DND-41 (cell line): Measurements from ENCODE around the gene CCL7.

ENCODE experiments used
- ATAC-seq: fragments of 200-7000 bp; cut with Tn5 transposase; 3 replicates; pipeline ENCODE4 v1.9.1; 2021; ENCODE audit warnings: low read depth; ENCODE audit not compliant: insufficient read depth
- DNase-seq: peaks from one replicate; pipeline ENCODE4 v3.0.0-alpha.2; 2020
- H2AFZ ChIP-seq: 2 replicates; pipeline ENCODE4 v1.6.0; 2012; ENCODE audit warnings: low read depth, low read length
- H3K27ac ChIP-seq: 2 replicates; pipeline ENCODE4 v1.5.1; 2012; ENCODE audit warnings: low read length, inconsistent platforms
- H3K27me3 ChIP-seq: fragments of 200-600 bp; sonication (generic); 2 replicates; pipeline ENCODE4 v1.6.0; 2012; ENCODE audit warnings: low read length, mild to moderate bottlenecking, inconsistent platforms; ENCODE audit not compliant: insufficient read depth, poor library complexity
- H3K36me3 ChIP-seq: 2 replicates; pipeline ENCODE4 v1.5.1; 2012; ENCODE audit warnings: low read length, inconsistent platforms; ENCODE audit not compliant: insufficient read depth
- H3K4me1 ChIP-seq: 2 replicates; pipeline ENCODE4 v1.5.1; 2012; ENCODE audit warnings: mild to moderate bottlenecking, low read length; ENCODE audit not compliant: insufficient read depth
- H3K4me2 ChIP-seq: 2 replicates; pipeline ENCODE4 v1.6.0; 2012; ENCODE audit warnings: mild to moderate bottlenecking, moderate library complexity, low read length, inconsistent platforms; ENCODE audit not compliant: insufficient read depth
- H3K4me3 ChIP-seq, 2 experiments: fragments of 200-600 bp in 1 of 2; shearing (Covaris generic) in 1 of 2; 2 replicates each; pipeline ENCODE4 v1.5.1; 2012 to 2016; ENCODE audit warnings: inconsistent platforms in 2 of 2, low read length in 2 of 2, mild to moderate bottlenecking in 2 of 2, low read depth in 1 of 2, moderate library complexity in 1 of 2
- H3K79me2 ChIP-seq: 2 replicates; pipeline ENCODE4 v1.6.0; 2012; ENCODE audit warnings: low read length, inconsistent platforms; ENCODE audit not compliant: insufficient read depth
- H3K9ac ChIP-seq: 2 replicates; pipeline ENCODE4 v1.6.0; 2012; ENCODE audit warnings: low read depth, mild to moderate bottlenecking, inconsistent platforms, low read length, moderate library complexity
- H3K9me3 ChIP-seq: 2 replicates; pipeline ENCODE4 v1.5.1; 2012; ENCODE audit warnings: low read length, moderate library complexity, mild to moderate bottlenecking, inconsistent platforms; ENCODE audit not compliant: insufficient read depth, severe bottlenecking
- H4K20me1 ChIP-seq: 2 replicates; pipeline ENCODE4 v1.6.0; 2012; ENCODE audit warnings: low read length; ENCODE audit not compliant: insufficient read depth
- CTCF ChIP-seq: IDR thresholded peaks from 2 replicates; pipeline ENCODE4 v1.5.1; 2012; ENCODE audit warnings: borderline replicate concordance, low read length, moderate library complexity, mild to moderate bottlenecking; ENCODE audit not compliant: poor library complexity, severe bottlenecking; ENCODE audit errors: extremely low read depth
- EZH2 ChIP-seq: IDR thresholded peaks from 3 replicates; pipeline ENCODE4 v1.6.1; 2012; ENCODE audit warnings: borderline replicate concordance, low read depth, mild to moderate bottlenecking, moderate library complexity, low read length, inconsistent platforms; ENCODE audit not compliant: severe bottlenecking

Gene CCL7

GRCh38 chr17:34257299-34257985, 12.6 kb upstream of the CCL7 start:
- Histone ChIP-seq H3K27me3 (peaks cover 10% of the 10 kb centered on the region), H3K4me2 (no peak overlapping the region), H2AFZ (no peak overlapping the region), H4K20me1 (no peaks in the 10 kb centered on the region), H3K9me3 (no peaks in the 10 kb centered on the region), H3K27ac (no peak overlapping the region), H3K4me3 (no peak overlapping the region), H3K79me2 (no peaks in the 10 kb centered on the region), H3K36me3 (no peaks in the 10 kb centered on the region), H3K9ac (no peak overlapping the region), H3K4me1 (peaks cover 5% of the 10 kb centered on the region; the same call in 1 of the 2 replicates)
- DNase-seq: no peak
- no peak for TF ChIP-seq EZH2
- TF ChIP-seq CTCF: no peak
- no peak for ATAC-seq

GRCh38 chr17:34257986-34258326, 12.1 kb upstream of the CCL7 start:
- Histone ChIP-seq H3K4me1 (peaks cover 5% of the 10 kb centered on the region; the same call in 1 of the 2 replicates), H3K4me3 (no peak overlapping the region), H2AFZ (no peak overlapping the region), H3K27me3 (peaks cover 8% of the 10 kb centered on the region), H3K79me2 (no peaks in the 10 kb centered on the region), H3K9me3 (no peaks in the 10 kb centered on the region), H4K20me1 (no peaks in the 10 kb centered on the region), H3K36me3 (no peaks in the 10 kb centered on the region), H3K9ac (no peak overlapping the region), H3K4me2 (no peak overlapping the region), H3K27ac (no peak overlapping the region)
- ATAC-seq (no peak), DNase-seq (no peak)
- TF ChIP-seq EZH2 (no peak), CTCF (no peak)

DNA sequence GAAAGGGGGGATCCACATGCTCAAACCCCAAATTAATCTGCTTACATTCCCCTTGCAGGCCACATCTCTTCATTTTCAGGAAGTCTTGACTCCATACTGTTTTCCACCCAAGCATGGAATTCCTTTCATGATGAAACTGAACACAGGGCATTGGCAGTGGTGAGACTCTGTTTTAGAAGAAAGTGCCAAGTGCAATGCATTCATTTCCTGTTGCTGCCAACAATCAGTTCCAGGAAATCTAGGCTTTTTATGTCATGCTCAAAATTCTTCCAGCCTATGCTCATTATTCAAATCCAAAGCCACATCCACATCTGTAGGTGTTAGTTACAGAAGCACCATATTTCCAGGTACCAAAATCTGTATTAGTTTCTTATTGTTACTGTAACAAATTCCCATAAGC, 10.9 kb upstream of the CCL7 start:
- Histone ChIP-seq H3K4me3 (no peak overlapping the region), H3K36me3 (no peaks in the 10 kb centered on the region), H3K4me2 (no peak overlapping the region), H2AFZ (no peak overlapping the region), H3K9ac (no peak overlapping the region), H3K9me3 (no peaks in the 10 kb centered on the region), H3K4me1 (peaks cover 5% of the 10 kb centered on the region; the same call in 1 of the 2 replicates), H3K79me2 (no peaks in the 10 kb centered on the region), H3K27ac (no peak overlapping the region), H4K20me1 (no peaks in the 10 kb centered on the region), H3K27me3 (peaks cover under 1% of the 10 kb centered on the region)
- TF ChIP-seq EZH2 (no peak), CTCF (no peak)
- ATAC-seq (no peak), DNase-seq (no peak)
